ENCODE results near the gene VMO1. TPM values are rescaled to one million over a fixed set of nuclear protein-coding genes. Genes with fewer than 3 reads are reported as not detected.

VMO1 gene
- total RNA-seq, 1 experiment from 2014 or later = not detected

- no peaks in the 10 kb centered on the region for H3K9me3 Mint-ChIP-seq
- WGBS (ENCODE audit: extremely low coverage, insufficient read length, low lambda C conversion rate) = no CpG with 5 or more reads among the region's 41 CpGs
- no peaks in the 10 kb centered on the region for H3K4me1 ChIP-seq (ENCODE audit: insufficient read depth, low read length)
These were observed 47.7 kb downstream of the VMO1 start for GRCh38 chr17:4738136-4739121.

More at GRCh38 chr17:4738136-4739121, 47.7 kb downstream of the VMO1 start:
- Histone ChIP-seq H2BK15ac (ENCODE audit: low read depth, low read length) (no peak overlapping the region), H3K79me2 (ENCODE audit: insufficient read depth, low read length) (no peaks in the 10 kb centered on the region), H3K27me3 (ENCODE audit: insufficient read depth, low read length) (peaks cover 35% of the 10 kb centered on the region), H2AFZ (ENCODE audit: low read length) (no peak overlapping the region), H4K91ac (ENCODE audit: insufficient read length, low read depth, low read length) (no peak overlapping the region), H3K9me3 (ENCODE audit: control insufficient read depth, low read depth, low read length) (no peaks in the 10 kb centered on the region), H3K9ac (ENCODE audit: extremely low read depth, insufficient read length, low read length) (no peak overlapping the region), H3K18ac (ENCODE audit: insufficient read length, low read depth, low read length) (no peak overlapping the region), H3T11ph (ENCODE audit: low read length) (no peak overlapping the region), H3K23me2 (ENCODE audit: insufficient read length, low read depth, low read length, poor library complexity, severe bottlenecking) (peaks cover 11% of the 10 kb centered on the region), H2BK120ac (ENCODE audit: low read depth, low read length, poor library complexity, severe bottlenecking) (no peak overlapping the region), H3K4me2 (ENCODE audit: insufficient read depth, insufficient read length, low read length) (peak overlapping the region; percentile 72), H3K27ac (ENCODE audit: insufficient read length, low read depth, low read length) (no peak overlapping the region), H2AK5ac (ENCODE audit: insufficient read length, low read length) (no peak overlapping the region), H4K8ac (replicated peaks; ENCODE audit: insufficient read length, low read depth, low read length) (no peak overlapping the region), H3K79me1 (ENCODE audit: insufficient read depth, low read depth, low read length, poor library complexity, severe bottlenecking) (no peaks in the 10 kb centered on the region), H4K20me1 (ENCODE audit: control insufficient read depth, insufficient read depth, insufficient read length) (no peaks in the 10 kb centered on the region), H2BK12ac (ENCODE audit: insufficient read length, low read depth, low read length) (no peak overlapping the region), H4K5ac (ENCODE audit: insufficient read length, low read depth, low read length) (no peak overlapping the region), H2BK20ac (ENCODE audit: low read depth, low read length, poor library complexity, severe bottlenecking) (no peak overlapping the region), H3K14ac (ENCODE audit: insufficient read depth, low read length) (no peak overlapping the region), H2BK5ac (ENCODE audit: insufficient read length, low read length) (no peak overlapping the region), H3K56ac (ENCODE audit: insufficient read length, low read depth, low read length) (no peak overlapping the region), H3K4ac (ENCODE audit: low read depth, low read length) (no peak overlapping the region), H3K23ac (ENCODE audit: insufficient read length, low read depth, low read length) (no peak overlapping the region)
- Mint-ChIP-seq H3K36me3 (ENCODE audit: insufficient read depth in 1 of 3, low read depth in 3 of 3) (peaks cover 0 to 3% (median 2%) of the 10 kb centered on the region in 3 experiments; a peak in 1 of 7 replicates), H3K27ac (no peak overlapping the region), H3K4me1 (peaks cover 11 to 16% of the 10 kb centered on the region in 2 experiments; a peak in 3 of 4 replicates), H3K4me3 (peak overlapping the region; percentile 62 to 85), H3K27me3 (ENCODE audit: low read depth) (peaks cover 83% of the 10 kb centered on the region)
- DNase-seq = no peak
- no peak for TF ChIP-seq CTCF (conservative IDR thresholded peaks at IDR 0.05)
